Ishikawa (cell line): ENCODE data around the gene JPH2.

ENCODE experiments used
- CREB1 ChIP-seq: IDR thresholded peaks from 2 replicates; pipeline ENCODE4 v1.6.1; 2012; ENCODE audit warnings: low read depth
- EGR1 ChIP-seq: IDR thresholded peaks from 2 replicates; pipeline ENCODE4 v1.6.1; 2012
- EP300 ChIP-seq: IDR thresholded peaks from 2 replicates; pipeline ENCODE4 v1.6.1; 2012; ENCODE audit warnings: borderline replicate concordance
- MAX ChIP-seq: IDR thresholded peaks from 2 replicates; pipeline ENCODE4 v1.6.1; 2012
- REST ChIP-seq: IDR thresholded peaks from 2 replicates; pipeline ENCODE4 v1.6.1; 2012; ENCODE audit warnings: low read depth, mild to moderate bottlenecking
- TAF1 ChIP-seq: IDR thresholded peaks from 2 replicates; pipeline ENCODE4 v1.6.1; 2012; ENCODE audit warnings: low read depth, mild to moderate bottlenecking
- TCF12 ChIP-seq: IDR thresholded peaks from 2 replicates; pipeline ENCODE4 v1.6.1; 2012; ENCODE audit warnings: low read depth
- YY1 ChIP-seq: IDR thresholded peaks from 2 replicates; pipeline ENCODE4 v1.6.1; 2012; ENCODE audit warnings: low read depth
- ZBTB7A ChIP-seq: IDR thresholded peaks from 2 replicates; pipeline ENCODE4 v1.6.1; 2012; ENCODE audit warnings: low read depth

DNA sequence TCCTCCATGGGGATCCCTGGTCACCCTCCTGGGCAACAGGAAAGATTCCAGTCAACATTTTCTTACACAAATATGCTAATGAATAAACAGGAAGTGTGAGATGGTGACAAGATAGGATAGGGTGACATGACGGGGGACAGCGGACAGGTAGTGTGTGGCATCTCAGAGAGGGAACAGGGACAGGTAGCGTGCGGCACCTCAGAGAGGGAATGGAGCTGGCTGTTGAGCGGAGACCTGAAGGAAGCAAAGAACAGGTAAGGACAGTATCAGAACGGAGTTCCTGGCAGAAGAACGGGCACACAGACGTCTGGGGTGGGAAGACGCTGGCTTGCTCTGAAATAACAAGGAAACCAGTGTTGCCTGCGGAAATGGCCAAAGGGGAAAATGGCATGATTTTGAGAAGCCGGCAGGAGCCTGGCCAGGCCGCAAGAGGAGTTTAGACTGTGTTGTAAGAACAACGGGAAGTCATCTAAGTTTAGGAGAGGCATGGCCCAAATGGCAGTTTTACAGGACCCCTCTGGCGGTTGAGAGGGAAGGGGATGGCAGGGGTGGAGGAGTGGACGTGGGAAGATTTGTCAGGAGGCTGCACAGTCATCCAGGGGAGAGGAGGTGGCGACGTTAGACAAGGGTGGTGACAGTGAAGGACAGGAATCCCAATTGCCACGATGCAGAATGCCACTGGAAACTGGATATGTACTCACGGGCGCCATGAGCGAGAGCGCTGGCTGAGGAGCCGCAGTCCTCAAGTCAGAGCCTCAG lies 111.6 kb downstream of the JPH2 start:
- no peak for TF ChIP-seq TAF1
- TF ChIP-seq REST = no peak
- TF ChIP-seq EP300 = no peak
- no peak for TF ChIP-seq EGR1
- no peak for TF ChIP-seq CREB1
- no peak for TF ChIP-seq MAX
- TF ChIP-seq YY1 = no peak
- no peak for TF ChIP-seq ZBTB7A
- TF ChIP-seq TCF12 = no peak
